H1 (cell line): Measurements from ENCODE around the gene SOBP.

Source experiments
- ASH2L ChIP-seq: fragments of 200-600, 300-600 bp; sonication (generic); IDR thresholded peaks from one replicate; pipeline ENCODE4 v1.7.1; 2017; ENCODE audit warnings: low read length
- ATF2 ChIP-seq: IDR thresholded peaks from 2 replicates; pipeline ENCODE4 v1.6.1; 2012; ENCODE audit warnings: low read length, inconsistent platforms
- CEBPB ChIP-seq: IDR thresholded peaks from 2 replicates; pipeline ENCODE4 v1.6.1; 2012; ENCODE audit warnings: low read depth, low read length
- CTCF ChIP-seq, 3 experiments: IDR thresholded peaks; 1 replicate in 2 of 3; 2 replicates in 1 of 3; pipeline versions ENCODE4 v1.5.1 to v1.6.1; 2011; ENCODE audit warnings: low read length in 3 of 3, mild to moderate bottlenecking in 3 of 3, inconsistent platforms in 2 of 3, low read depth in 1 of 3, moderate library complexity in 1 of 3; ENCODE audit not compliant: insufficient read depth in 1 of 3; ENCODE audit errors: control extremely low read depth in 1 of 3
- EGR1 ChIP-seq: IDR thresholded peaks from 2 replicates; pipeline ENCODE4 v1.6.1; 2011; ENCODE audit warnings: low read depth, low read length, borderline replicate concordance
- FOSL1 ChIP-seq: IDR thresholded peaks from 2 replicates; pipeline ENCODE4 v1.6.1; 2011; ENCODE audit warnings: mild to moderate bottlenecking, low read depth, low read length, moderate library complexity; ENCODE audit not compliant: insufficient read depth
- KDM1A ChIP-seq: fragments of 200-600, 300-600 bp; sonication (generic); IDR thresholded peaks from 2 replicates; pipeline ENCODE4 v1.7.1; 2016; ENCODE audit warnings: mild to moderate bottlenecking, low read length, borderline replicate concordance
- KDM4A ChIP-seq: IDR thresholded peaks from one replicate; pipeline ENCODE4 v1.7.1; 2012; ENCODE audit warnings: low read depth, mild to moderate bottlenecking, moderate library complexity, low read length, inconsistent platforms; ENCODE audit not compliant: severe bottlenecking
- POLR2A ChIP-seq, 2 experiments: IDR thresholded peaks; 1 replicate in 1 of 2; 2 replicates in 1 of 2; pipeline ENCODE4 v1.6.1; 2011; ENCODE audit warnings: low read depth in 2 of 2, low read length in 2 of 2, mild to moderate bottlenecking in 2 of 2; ENCODE audit errors: control extremely low read depth in 1 of 2
- TAF1 ChIP-seq: IDR thresholded peaks from 2 replicates; pipeline ENCODE4 v1.6.1; 2011; ENCODE audit warnings: mild to moderate bottlenecking, low read depth, low read length
- TEAD4 ChIP-seq: IDR thresholded peaks from 2 replicates; pipeline ENCODE4 v1.6.1; 2012; ENCODE audit warnings: low read depth, low read length, inconsistent platforms, mixed read lengths
- ZNF274 ChIP-seq: IDR thresholded peaks from 2 replicates; pipeline ENCODE4 v1.7.0; 2012; ENCODE audit warnings: low read length, borderline replicate concordance; ENCODE audit errors: extremely low read depth

DNA sequence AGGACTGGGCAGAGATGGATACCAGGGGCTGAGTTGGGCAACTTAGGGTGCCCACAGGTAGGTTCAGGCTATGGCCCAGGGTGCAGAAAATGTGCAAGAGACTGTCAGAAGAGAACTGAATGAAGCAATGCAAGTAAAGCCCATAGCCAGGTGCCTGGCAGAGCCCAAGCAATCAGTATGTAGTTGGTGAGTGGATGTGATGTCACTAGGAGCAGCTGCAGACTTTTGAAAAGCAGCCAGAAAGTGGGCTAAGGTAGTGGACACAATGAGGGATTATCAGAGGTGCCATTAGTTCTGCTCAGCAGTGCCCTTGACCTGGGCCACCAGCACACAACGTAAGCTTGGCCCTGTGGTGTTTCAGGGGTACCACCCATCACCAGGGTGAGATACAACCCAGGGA, 135.3 kb downstream of the SOBP start:
- TF ChIP-seq TEAD4 = no peak
- no peak for TF ChIP-seq ATF2
- no peak for TF ChIP-seq TAF1
- TF ChIP-seq ZNF274 = no peak
- no peak for TF ChIP-seq FOSL1
- TF ChIP-seq CTCF (IDR thresholded peaks at IDR 0.05; ENCODE audit: control extremely low read depth in 1 of 3, insufficient read depth in 1 of 3, low read depth in 1 of 3, low read length in 3 of 3) = no peak
- TF ChIP-seq EGR1 = no peak
- no peak for TF ChIP-seq CEBPB
- TF ChIP-seq ASH2L = no peak
- no peak for TF ChIP-seq KDM4A
- no peak for TF ChIP-seq KDM1A
- TF ChIP-seq POLR2A (IDR thresholded peaks at IDR 0.05; ENCODE audit: control extremely low read depth in 1 of 2, low read depth in 2 of 2, low read length in 2 of 2) = no peak
